Natural killer cell treated with Interleukin-12 subunit alpha and Interleukin-12 subunit beta and Interleukin-15 and Interleukin-18, amount 100 ng/mL, for 72 hours (primary cell): ENCODE data around the gene GNAT1. TPM values are rescaled to one million over a fixed set of nuclear protein-coding genes. Genes with fewer than 3 reads are reported as not detected.
"Not testable (repeated sequence)": the region's sequence is repeated elsewhere in the genome, so short reads cannot be mapped to it uniquely, and the experiment has no call there.

Source experiments
- ATAC-seq, 2 donors: fragments of 150-1000 bp; cut with Tn5 transposase in 1 of 2; sonication (Bioruptor Pico), chemical (Tn5 transposase) in 1 of 2; 2 replicates each; pipeline ENCODE4 v1.10.0; 2021
- DNase-seq: peaks from one replicate; pipeline ENCODE4 v3.0.0; 2022; ENCODE audit warnings: low spot score
- H3K27ac Mint-ChIP-seq, 2 donors: 1 replicate in 1 of 2; 2 replicates in 1 of 2; pipeline ENCODE4 v1.8.0; 2022; ENCODE audit warnings: mixed read lengths in 2 of 2, mild to moderate bottlenecking in 1 of 2, moderate library complexity in 1 of 2
- H3K27me3 Mint-ChIP-seq, 2 donors: 1 replicate in 1 of 2; 2 replicates in 1 of 2; pipeline ENCODE4 v1.8.0; 2022; ENCODE audit warnings: mixed read lengths in 2 of 2
- H3K36me3 Mint-ChIP-seq: one replicate; pipeline ENCODE4 v1.8.0; 2022; ENCODE audit warnings: mixed read lengths
- H3K4me1 Mint-ChIP-seq, 2 donors: 1 replicate in 1 of 2; 2 replicates in 1 of 2; pipeline ENCODE4 v1.8.0; 2022; ENCODE audit warnings: low read depth in 2 of 2, mixed read lengths in 2 of 2, mild to moderate bottlenecking in 1 of 2
- H3K4me3 Mint-ChIP-seq: one replicate; pipeline ENCODE4 v1.8.0; 2022; ENCODE audit warnings: mixed read lengths
- H3K9me3 Mint-ChIP-seq: 2 replicates; pipeline ENCODE4 v1.8.0; 2022; ENCODE audit warnings: mixed read lengths
- total RNA-seq, 2 donors: library from RNA; stranded (reverse); gene quantifications; one replicate each; pipeline ENCODE4 v1.2.3, GENCODE V29; 2022

GNAT1 gene
- total RNA-seq, 2 donors from 2014 or later = not detected

DNA sequence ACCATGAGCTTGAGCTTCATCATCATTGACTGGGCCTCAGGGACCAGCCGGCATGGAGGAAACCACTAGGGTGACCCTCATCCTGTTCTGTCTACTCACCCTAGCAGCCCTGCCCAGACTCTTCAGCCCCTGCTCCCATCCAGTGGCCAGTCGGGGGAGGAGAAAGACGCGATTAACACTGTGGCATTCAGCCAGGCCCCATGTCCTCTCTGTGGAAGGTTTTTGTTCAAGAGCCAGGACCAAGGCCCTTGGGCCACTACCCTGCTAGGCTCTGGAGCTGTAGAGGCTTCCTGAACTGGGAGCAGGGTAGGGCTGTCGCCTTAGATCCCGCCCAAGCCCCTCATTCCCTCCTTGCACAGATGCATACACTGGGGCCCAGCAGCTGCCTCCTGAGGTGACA lies 28.7 kb downstream of the GNAT1 start:
- no peak overlapping the region for H3K4me3 Mint-ChIP-seq
- no peak for ATAC-seq
- no peaks in the 10 kb centered on the region for H3K9me3 Mint-ChIP-seq
- peaks cover 4 to 6% of the 10 kb centered on the region in 2 donors for H3K4me1 Mint-ChIP-seq
- H3K27me3 Mint-ChIP-seq = peaks cover 2 to 7% of the 10 kb centered on the region in 2 donors
- H3K36me3 Mint-ChIP-seq = no peaks in the 10 kb centered on the region
- H3K27ac Mint-ChIP-seq = no peak overlapping the region
- DNase-seq = no peak

DNA sequence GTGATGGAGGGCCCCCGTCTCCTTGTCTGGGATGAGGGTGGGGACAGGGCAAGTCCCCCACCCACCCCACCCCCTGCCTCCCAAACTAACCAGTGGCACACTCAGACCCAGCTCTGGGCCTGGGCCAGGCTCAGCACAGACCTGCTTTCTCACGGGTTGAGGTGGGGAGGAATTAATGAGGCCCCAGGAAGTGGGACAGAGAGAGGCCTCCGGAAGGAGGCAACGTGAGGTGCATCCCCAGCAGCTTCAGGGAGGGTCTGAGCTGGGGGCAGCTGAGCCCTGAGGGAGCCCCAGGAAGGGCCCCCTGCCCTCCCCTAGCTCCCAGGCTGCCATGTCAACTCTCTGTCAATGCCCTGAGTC lies 29.6 kb downstream of the GNAT1 start:
- Mint-ChIP-seq H3K4me1 (peaks cover 6 to 10% of the 10 kb centered on the region in 2 donors), H3K9me3 (no peaks in the 10 kb centered on the region), H3K36me3 (no peaks in the 10 kb centered on the region), H3K4me3 (no peak overlapping the region), H3K27ac (no peak overlapping the region), H3K27me3 (peaks cover 2 to 8% of the 10 kb centered on the region in 2 donors)
- no peak for ATAC-seq
- no peak for DNase-seq

- Mint-ChIP-seq H3K27ac (no peak overlapping the region), H3K4me1 (peaks cover 8 to 11% of the 10 kb centered on the region in 2 donors), H3K9me3 (no peaks in the 10 kb centered on the region), H3K27me3 (peaks cover 2 to 8% of the 10 kb centered on the region in 2 donors), H3K4me3 (no peak overlapping the region), H3K36me3 (no peaks in the 10 kb centered on the region)
- DNase-seq (no peak), ATAC-seq (no peak)
Measured at GRCh38 chr3:50221411-50222168, 30.2 kb downstream of the GNAT1 start.

DNA sequence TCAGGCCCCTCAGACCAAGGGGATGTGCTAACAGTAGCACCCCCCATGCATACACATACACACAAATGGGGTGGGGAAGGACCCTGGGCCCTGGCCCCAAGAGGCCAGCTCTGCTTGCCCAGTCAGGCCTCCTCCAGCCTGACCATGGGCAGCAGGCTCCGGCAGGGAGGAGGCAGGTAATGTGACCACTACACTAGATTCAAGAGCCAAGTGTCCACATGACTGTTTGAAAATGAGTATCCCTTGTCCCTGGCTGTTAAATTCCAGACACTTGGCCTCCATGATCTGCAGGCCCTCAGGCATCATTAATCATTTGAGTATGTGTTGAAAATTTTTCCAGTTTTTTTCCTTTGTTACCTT lies 30.7 kb downstream of the GNAT1 start:
- ATAC-seq (no peak), DNase-seq (no peak)
- Mint-ChIP-seq H3K36me3 (no peaks in the 10 kb centered on the region), H3K4me3 (no peak overlapping the region), H3K27ac (no peak overlapping the region), H3K27me3 (peaks cover 2 to 8% of the 10 kb centered on the region in 2 donors), H3K4me1 (peaks cover 13 to 15% of the 10 kb centered on the region in 2 donors), H3K9me3 (no peaks in the 10 kb centered on the region)

GRCh38 chr3:50224639-50225038 lies 33.2 kb downstream of the GNAT1 start:
- H3K27ac Mint-ChIP-seq = peak overlapping the region in 1 of 2 donors; percentile 88

GRCh38 chr3:50226888-50227389 lies 35.5 kb downstream of the GNAT1 start:
- H3K27ac Mint-ChIP-seq = peak overlapping the region; percentile 80 to 88
- peaks cover 25 to 36% of the 10 kb centered on the region in 2 donors for H3K4me1 Mint-ChIP-seq
- H3K4me3 Mint-ChIP-seq = peak overlapping the region; percentile 91
- H3K27me3 Mint-ChIP-seq = peaks cover 2 to 8% of the 10 kb centered on the region in 2 donors
- H3K36me3 Mint-ChIP-seq = no peaks in the 10 kb centered on the region
- DNase-seq (no peak), ATAC-seq (peak; percentile 36 to 50)
- H3K9me3 Mint-ChIP-seq = no peaks in the 10 kb centered on the region

More at GRCh38 chr3:50224639-50225038, 33.2 kb downstream of the GNAT1 start:
- no peaks in the 10 kb centered on the region for H3K36me3 Mint-ChIP-seq
- H3K4me1 Mint-ChIP-seq = peaks cover 25 to 31% of the 10 kb centered on the region in 2 donors
- H3K9me3 Mint-ChIP-seq = no peaks in the 10 kb centered on the region
- ATAC-seq = no peak
- peaks cover 2 to 8% of the 10 kb centered on the region in 2 donors for H3K27me3 Mint-ChIP-seq
- peak overlapping the region; percentile 37 for H3K4me3 Mint-ChIP-seq
- no peak for DNase-seq

GRCh38 chr3:50227390-50228183 lies 36.2 kb downstream of the GNAT1 start:
- Mint-ChIP-seq H3K27ac (peak overlapping the region; percentile 80 to 88), H3K36me3 (no peaks in the 10 kb centered on the region), H3K9me3 (no peaks in the 10 kb centered on the region), H3K4me3 (peak overlapping the region; percentile 91), H3K4me1 (peaks cover 25 to 36% of the 10 kb centered on the region in 2 donors), H3K27me3 (peaks cover 2 to 8% of the 10 kb centered on the region in 2 donors)
- ATAC-seq (peak; percentile 94 to 95), DNase-seq (peak; percentile 96)

DNA sequence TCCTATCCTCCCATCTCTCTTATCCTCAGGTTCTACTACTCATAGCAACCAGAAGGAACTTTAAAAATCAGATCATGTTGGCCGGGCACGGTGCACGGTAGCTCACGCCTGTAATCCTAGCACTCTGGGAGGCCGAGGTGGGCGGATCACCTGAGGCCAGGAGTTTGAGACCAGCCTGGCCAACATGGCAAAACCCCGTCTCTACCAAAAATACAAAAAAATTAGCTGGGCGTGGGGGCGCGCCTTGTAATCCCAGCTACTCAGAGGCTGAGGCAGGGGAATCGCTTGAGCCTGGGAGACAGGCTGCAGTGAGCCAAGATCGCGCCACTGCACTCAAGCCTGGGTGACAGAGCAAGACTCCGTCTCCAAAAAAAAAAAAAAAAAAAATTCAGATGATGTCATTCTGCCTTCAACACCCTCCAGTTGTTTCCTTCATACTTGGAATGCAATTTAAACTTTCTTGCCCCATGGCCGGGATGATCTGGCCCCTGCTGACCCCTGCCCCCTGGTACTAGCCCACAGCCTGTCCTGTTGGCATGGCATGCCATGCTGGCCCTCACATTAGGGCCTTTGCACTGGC lies 36.9 kb downstream of the GNAT1 start:
- H3K27me3 Mint-ChIP-seq, DNase-seq, H3K36me3 Mint-ChIP-seq, H3K9me3 Mint-ChIP-seq, ATAC-seq: not testable (repeated sequence)
- H3K4me3 Mint-ChIP-seq = peak overlapping the region; percentile 91
- H3K4me1 Mint-ChIP-seq = peaks cover 25 to 36% of the 10 kb centered on the region in 2 donors
- peak overlapping the region; percentile 80 to 88 for H3K27ac Mint-ChIP-seq

DNA sequence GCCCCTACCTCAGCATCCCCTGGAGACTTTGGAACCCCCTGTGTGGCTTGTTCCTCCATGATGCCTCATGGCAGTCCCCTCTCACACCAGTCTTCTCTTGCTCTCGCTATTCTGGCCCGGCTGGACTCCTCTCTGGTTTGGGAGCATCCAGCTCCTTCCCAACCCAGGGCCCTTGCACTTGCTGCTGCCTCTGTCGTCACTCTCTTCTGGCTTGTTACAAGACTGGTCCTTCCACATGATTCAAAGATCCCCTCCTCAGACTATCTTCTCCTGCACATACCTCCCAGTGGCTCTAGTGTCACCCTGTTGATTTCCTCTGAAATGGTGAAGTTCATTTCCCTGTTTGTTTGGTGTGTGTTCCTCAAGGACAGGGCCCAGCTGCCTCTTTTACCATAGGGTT lies 38.1 kb downstream of the GNAT1 start:
- Mint-ChIP-seq H3K9me3 (no peaks in the 10 kb centered on the region), H3K27ac (no peak overlapping the region), H3K4me3 (peak overlapping the region; percentile 4), H3K4me1 (peaks cover 27 to 36% of the 10 kb centered on the region in 2 donors), H3K27me3 (peaks cover 0 to 7% of the 10 kb centered on the region in 2 donors), H3K36me3 (no peaks in the 10 kb centered on the region)
- DNase-seq (no peak), ATAC-seq (no peak)

DNA sequence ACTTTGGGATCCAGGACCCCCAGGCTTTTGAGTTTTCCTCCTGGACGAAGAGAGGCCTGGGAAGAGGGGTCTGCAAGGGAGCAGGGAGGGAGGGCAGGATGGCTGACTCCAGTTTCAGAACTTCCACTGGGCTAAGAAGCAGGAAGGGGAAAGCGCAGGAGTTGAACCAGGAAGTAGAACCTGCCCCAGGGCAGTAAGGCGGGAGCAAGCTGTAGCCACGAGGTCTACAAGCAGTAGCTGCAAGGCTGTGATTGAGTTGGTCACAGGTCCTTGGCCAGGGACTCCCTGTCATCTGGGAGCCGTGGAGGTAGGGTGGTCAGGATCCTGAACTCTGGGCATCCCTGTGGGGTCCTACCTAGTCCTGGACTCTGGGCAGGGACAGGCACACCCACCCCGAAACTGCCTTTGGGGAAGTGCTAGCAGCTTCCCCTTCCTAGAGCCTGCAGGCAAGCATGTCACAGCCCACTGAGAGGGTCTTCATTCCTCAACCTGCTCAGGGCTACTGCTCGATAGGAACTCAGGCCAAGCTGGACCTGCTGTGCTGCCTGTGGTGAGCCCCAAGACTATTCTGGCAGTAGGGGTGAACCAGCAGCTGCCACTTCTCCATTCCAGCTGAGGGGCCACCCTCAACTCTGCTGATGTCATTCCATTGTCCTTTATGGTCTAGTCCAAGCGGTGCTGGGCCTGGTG lies 38.8 kb downstream of the GNAT1 start:
- H3K27me3 Mint-ChIP-seq = no peaks in the 10 kb centered on the region
- ATAC-seq = no peak
- DNase-seq = no peak
- no peak overlapping the region for H3K27ac Mint-ChIP-seq
- no peak overlapping the region for H3K4me3 Mint-ChIP-seq
- peaks cover 23 to 29% of the 10 kb centered on the region in 2 donors for H3K4me1 Mint-ChIP-seq
- no peaks in the 10 kb centered on the region for H3K36me3 Mint-ChIP-seq
- H3K9me3 Mint-ChIP-seq = no peaks in the 10 kb centered on the region

- ATAC-seq = no peak
- DNase-seq = no peak
- H3K9me3 Mint-ChIP-seq = no peaks in the 10 kb centered on the region
- no peaks in the 10 kb centered on the region for H3K36me3 Mint-ChIP-seq
- no peak overlapping the region for H3K4me3 Mint-ChIP-seq
- no peak overlapping the region for H3K27ac Mint-ChIP-seq
- H3K4me1 Mint-ChIP-seq = peaks cover 26 to 27% of the 10 kb centered on the region in 2 donors
- H3K27me3 Mint-ChIP-seq = no peaks in the 10 kb centered on the region
Measured at GRCh38 chr3:50230794-50231125, 39.4 kb downstream of the GNAT1 start.

GRCh38 chr3:50231581-50231980 lies 40.2 kb downstream of the GNAT1 start:
- no peak for DNase-seq
- H3K9me3 Mint-ChIP-seq = no peaks in the 10 kb centered on the region
- H3K4me3 Mint-ChIP-seq = no peak overlapping the region
- no peaks in the 10 kb centered on the region for H3K36me3 Mint-ChIP-seq
- ATAC-seq = no peak
- no peaks in the 10 kb centered on the region for H3K27me3 Mint-ChIP-seq
- H3K27ac Mint-ChIP-seq = peak overlapping the region in 1 of 2 donors; percentile 19
- H3K4me1 Mint-ChIP-seq = peaks cover 24 to 25% of the 10 kb centered on the region in 2 donors

- Mint-ChIP-seq H3K9me3 (no peaks in the 10 kb centered on the region), H3K27ac (no peak overlapping the region), H3K36me3 (no peaks in the 10 kb centered on the region), H3K4me3 (no peak overlapping the region), H3K27me3 (no peaks in the 10 kb centered on the region), H3K4me1 (peaks cover 20 to 26% of the 10 kb centered on the region in 2 donors)
- ATAC-seq (no peak), DNase-seq (no peak)
Measured at GRCh38 chr3:50232303-50232702, 40.9 kb downstream of the GNAT1 start.
